Measurements from ENCODE around the gene EFHB.

EFHB gene

GRCh38 chr3:19934098-19934566 is at the start of gene EFHB:
Gene EFHB (minus strand): TSS chr3:19934217. CDS start chr3:19934018, 199 bp downstream.
- DNase-seq (ENCODE audit: low read depth in 2 of 2): peak; percentile 31 to 41
- no peak within 1 kb of the TSS for H3K4me3 ChIP-seq (replicated peaks in 1 of 2; ENCODE audit: low read depth in 2 of 2, low read length in 2 of 2)
- TF ChIP-seq CTCF (IDR thresholded peaks at IDR 0.05; ENCODE audit: low read depth, low read length): no peak

GRCh38 chr3:19972054-19972453 is 38.0 kb upstream of the EFHB start:
- DNase-seq (ENCODE audit: low read depth in 2 of 2): peak; percentile 52
- H3K4me3 ChIP-seq (replicated peaks in 1 of 2; ENCODE audit: low read depth in 2 of 2, low read length in 2 of 2): no peak overlapping the region
- TF ChIP-seq CTCF (IDR thresholded peaks at IDR 0.05; ENCODE audit: low read depth, low read length): no peak

GRCh38 chr3:19970327-19970726 is 36.3 kb upstream of the EFHB start:
- no peak for TF ChIP-seq CTCF (IDR thresholded peaks at IDR 0.05; ENCODE audit: low read depth, low read length)
- peak in 1 of 2 donors; percentile 49 for DNase-seq (ENCODE audit: low read depth in 2 of 2)
- no peak overlapping the region for H3K4me3 ChIP-seq (replicated peaks in 1 of 2; ENCODE audit: low read depth in 2 of 2, low read length in 2 of 2)

- no peak overlapping the region for H3K4me3 ChIP-seq (replicated peaks in 1 of 2; ENCODE audit: low read depth in 2 of 2, low read length in 2 of 2)
- no peak for DNase-seq (ENCODE audit: low read depth in 2 of 2)
- no peak for TF ChIP-seq CTCF (IDR thresholded peaks at IDR 0.05; ENCODE audit: low read depth, low read length)
Measured at GRCh38 chr3:19967812-19968211, 33.8 kb upstream of the EFHB start.

- DNase-seq (ENCODE audit: low read depth in 2 of 2): no peak
- H3K4me3 ChIP-seq (replicated peaks in 1 of 2; ENCODE audit: low read depth in 2 of 2, low read length in 2 of 2): no peak overlapping the region
Measured at GRCh38 chr3:19967208-19967607, 33.2 kb upstream of the EFHB start.

GRCh38 chr3:19961960-19962359 is 27.9 kb upstream of the EFHB start:
- TF ChIP-seq CTCF (IDR thresholded peaks at IDR 0.05; ENCODE audit: low read depth, low read length): no peak
- DNase-seq (ENCODE audit: low read depth in 2 of 2): no peak
- no peak overlapping the region for H3K4me3 ChIP-seq (replicated peaks in 1 of 2; ENCODE audit: low read depth in 2 of 2, low read length in 2 of 2)

More at GRCh38 chr3:19967208-19967607, 33.2 kb upstream of the EFHB start:
- TF ChIP-seq CTCF (IDR thresholded peaks at IDR 0.05; ENCODE audit: low read depth, low read length): no peak

- no peak for DNase-seq (ENCODE audit: low read depth in 2 of 2)
- TF ChIP-seq CTCF (IDR thresholded peaks at IDR 0.05; ENCODE audit: low read depth, low read length): no peak
- no peak overlapping the region for H3K4me3 ChIP-seq (replicated peaks in 1 of 2; ENCODE audit: low read depth in 2 of 2, low read length in 2 of 2)
Measured at GRCh38 chr3:19960696-19961095, 26.7 kb upstream of the EFHB start.
